ENCODE results near the gene APOL1.

- no peak for TF ChIP-seq CTCF (IDR thresholded peaks at IDR 0.05 in 2 of 3, conservative IDR thresholded peaks at IDR 0.05 in 1 of 3; ENCODE audit: control insufficient read depth in 2 of 3, extremely low read depth in 1 of 3, insufficient read depth in 1 of 3, low read depth in 3 of 3, low read length in 3 of 3)
- TF ChIP-seq RFX5 (IDR thresholded peaks at IDR 0.05; ENCODE audit: low read depth, low read length), result no peak
- no peak for TF ChIP-seq POLR2AphosphoS5 (IDR thresholded peaks at IDR 0.05; ENCODE audit: low read length)
- no peak for TF ChIP-seq SPI1 (IDR thresholded peaks at IDR 0.05; ENCODE audit: borderline replicate concordance, insufficient read depth, low read depth, low read length)
- no peak for TF ChIP-seq SP1 (IDR thresholded peaks at IDR 0.05; ENCODE audit: low read depth, low read length)
- no peak for TF ChIP-seq NR2C2 (IDR thresholded peaks at IDR 0.05; ENCODE audit: borderline replicate concordance, control insufficient read depth, insufficient read length, low read depth)
- TF ChIP-seq RUNX3 (IDR thresholded peaks at IDR 0.05; ENCODE audit: low read length), result no peak
These were observed 32.1 kb downstream of the APOL1 start for GRCh38 chr22:36285017-36285416.
